GM12892 (cell line): ENCODE measurements around the gene AOAH.

Source experiments
- POLR2A ChIP-seq: IDR thresholded peaks from 2 replicates; pipeline ENCODE4 v1.6.1; 2011; ENCODE audit warnings: low read depth, low read length, control low read depth
- POLR2AphosphoS5 ChIP-seq: IDR thresholded peaks from 2 replicates; pipeline ENCODE4 v1.6.1; 2011; ENCODE audit warnings: low read depth, low read length, control low read depth

DNA sequence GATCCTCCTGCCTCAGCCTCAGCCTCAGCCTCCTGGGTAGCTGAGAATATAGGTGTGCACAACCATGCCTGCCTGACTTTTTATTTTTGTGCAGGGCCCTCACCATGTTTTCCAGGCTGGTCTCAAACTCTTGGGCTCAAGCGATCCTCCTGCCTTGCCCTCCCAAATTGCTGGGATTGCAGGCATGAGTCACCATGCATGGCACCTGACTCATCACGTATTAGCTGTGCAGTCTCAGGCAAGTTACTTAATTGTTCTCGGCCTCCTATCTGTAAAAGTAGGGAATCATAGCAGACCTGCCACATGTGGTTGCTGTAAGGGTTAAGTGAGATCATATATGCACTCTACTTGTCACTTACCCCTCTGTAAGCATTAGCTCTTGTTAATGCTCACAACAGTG is 217.5 kb downstream of the AOAH start:
- TF ChIP-seq POLR2AphosphoS5 (no peak), POLR2A (no peak)
